ENCODE data around the gene CTNND1. TPM values are rescaled to one million over a fixed set of nuclear protein-coding genes. Genes with fewer than 3 reads are reported as not detected.
A peak's percentile ranks its signal among the peaks of the same experiment; 100 is the strongest.

The CTNND1 gene
- total and polyA plus RNA-seq, 2 donors from 2014 or later: 52.7 to 272 TPM

- H3K4me3 ChIP-seq (ENCODE audit: low read length in 3 of 3): no peak overlapping the region
- FAIRE-seq (no peak), DNase-seq (peak; percentile 35 to 86 (median 65))
- no peaks in the 10 kb centered on the region for H3K36me3 ChIP-seq (ENCODE audit: control insufficient read depth in 2 of 3, insufficient read depth in 3 of 3, low read length in 3 of 3)
- no peak for TF ChIP-seq CTCF (IDR thresholded peaks at IDR 0.05; ENCODE audit: borderline replicate concordance, extremely low read depth, insufficient read depth)
- no peaks in the 10 kb centered on the region for H3K9me3 ChIP-seq (ENCODE audit: control insufficient read depth in 2 of 3, insufficient read depth in 1 of 3, low read length in 3 of 3)
- peak overlapping the region; percentile 74 to 98 for H3K27ac ChIP-seq (ENCODE audit: low read depth in 2 of 2, low read length in 2 of 2)
- peak overlapping the region in 1 of 3 donors; percentile 29 for H3K9ac ChIP-seq (ENCODE audit: low read length in 3 of 3)
- H3K27me3 ChIP-seq (ENCODE audit: control insufficient read depth, insufficient read depth, low read length): no peaks in the 10 kb centered on the region
- peaks cover 25 to 64% (median 60%) of the 10 kb centered on the region in 3 donors for H3K4me1 ChIP-seq (ENCODE audit: control insufficient read depth in 2 of 3, insufficient read depth in 2 of 3, low read depth in 1 of 3, low read length in 3 of 3)
- intact Hi-C loops (cut with DNase I): no loop called here
Measured at GRCh38 chr11:57781529-57781943, 19.9 kb downstream of the CTNND1 start.

- Histone ChIP-seq H3K36me3 (ENCODE audit: control insufficient read depth in 2 of 3, insufficient read depth in 3 of 3, low read length in 3 of 3) (no peaks in the 10 kb centered on the region), H3K27ac (ENCODE audit: low read depth in 2 of 2, low read length in 2 of 2) (no peak overlapping the region), H3K4me3 (ENCODE audit: low read length in 3 of 3) (no peak overlapping the region), H3K27me3 (ENCODE audit: control insufficient read depth, insufficient read depth, low read length) (no peaks in the 10 kb centered on the region), H3K9ac (ENCODE audit: low read length in 3 of 3) (no peak overlapping the region), H3K9me3 (ENCODE audit: control insufficient read depth in 2 of 3, insufficient read depth in 1 of 3, low read length in 3 of 3) (no peaks in the 10 kb centered on the region), H3K4me1 (ENCODE audit: control insufficient read depth in 2 of 3, insufficient read depth in 2 of 3, low read depth in 1 of 3, low read length in 3 of 3) (peaks cover 5 to 53% (median 46%) of the 10 kb centered on the region in 3 donors)
- TF ChIP-seq CTCF (IDR thresholded peaks at IDR 0.05; ENCODE audit: borderline replicate concordance, extremely low read depth, insufficient read depth): no peak
- intact Hi-C loops (cut with DNase I): no loop called here
- no peak for DNase-seq
- FAIRE-seq: no peak
Measured at GRCh38 chr11:57785072-57785471, 23.5 kb downstream of the CTNND1 start.

GRCh38 chr11:57786436-57786835 is 24.8 kb downstream of the CTNND1 start:
- Histone ChIP-seq H3K27ac (ENCODE audit: low read depth in 2 of 2, low read length in 2 of 2) (peak overlapping the region; percentile 35 to 74), H3K4me1 (ENCODE audit: control insufficient read depth in 2 of 3, insufficient read depth in 2 of 3, low read depth in 1 of 3, low read length in 3 of 3) (peaks cover 5 to 48% (median 37%) of the 10 kb centered on the region in 3 donors)
- no peak for TF ChIP-seq CTCF (IDR thresholded peaks at IDR 0.05; ENCODE audit: borderline replicate concordance, extremely low read depth, insufficient read depth)

More at GRCh38 chr11:57786436-57786835, 24.8 kb downstream of the CTNND1 start:
- Histone ChIP-seq H3K9ac (ENCODE audit: low read length in 3 of 3) (no peak overlapping the region), H3K27me3 (ENCODE audit: control insufficient read depth, insufficient read depth, low read length) (no peaks in the 10 kb centered on the region), H3K4me3 (ENCODE audit: low read length in 3 of 3) (no peak overlapping the region), H3K36me3 (ENCODE audit: control insufficient read depth in 2 of 3, insufficient read depth in 3 of 3, low read length in 3 of 3) (peaks cover 0 to 4% (median 0%) of the 10 kb centered on the region in 3 donors), H3K9me3 (ENCODE audit: control insufficient read depth in 2 of 3, insufficient read depth in 1 of 3, low read length in 3 of 3) (no peaks in the 10 kb centered on the region)
- FAIRE-seq (no peak), DNase-seq (no peak)
- intact Hi-C loops (cut with DNase I): no loop called here
